GM18519 (cell line): ENCODE results near the gene PTPRD.

Experiments
- ATAC-seq: cut with Tn5 transposase; IDR thresholded peaks from one replicate; pipeline ENCODE4 v1.9.1; 2021; ENCODE audit warnings: mild to moderate bottlenecking, moderate library complexity; ENCODE audit not compliant: unreplicated experiment, low FRiP score

PTPRD gene

GRCh38 chr9:8289681-8290080 is 2323.1 kb downstream of the PTPRD start:
- ATAC-seq, result no peak

GRCh38 chr9:8287970-8288369 is 2324.8 kb downstream of the PTPRD start:
- no peak for ATAC-seq

- no peak for ATAC-seq
These were observed 2325.3 kb downstream of the PTPRD start for GRCh38 chr9:8287501-8287900.

GRCh38 chr9:8284884-8285283 is 2327.9 kb downstream of the PTPRD start:
- no peak for ATAC-seq

- ATAC-seq, result no peak
These were observed 2330.3 kb downstream of the PTPRD start for GRCh38 chr9:8282535-8282934.

GRCh38 chr9:8280811-8281210 is 2332.0 kb downstream of the PTPRD start:
- ATAC-seq, result no peak

- ATAC-seq, result no peak
These were observed 2334.8 kb downstream of the PTPRD start for GRCh38 chr9:8278048-8278447.

- ATAC-seq, result no peak
These were observed 2342.6 kb downstream of the PTPRD start for GRCh38 chr9:8270235-8270634.

- ATAC-seq, result no peak
These were observed 2343.9 kb downstream of the PTPRD start for GRCh38 chr9:8268881-8269280.

GRCh38 chr9:8268216-8268878 is 2344.5 kb downstream of the PTPRD start:
- no peak for ATAC-seq

GRCh38 chr9:8267636-8268035 is 2345.2 kb downstream of the PTPRD start:
- ATAC-seq, result no peak

- ATAC-seq, result no peak
These were observed 2345.9 kb downstream of the PTPRD start for GRCh38 chr9:8266861-8267260.

- no peak for ATAC-seq
These were observed 2347.5 kb downstream of the PTPRD start for GRCh38 chr9:8265281-8265680.
